CD4-positive, alpha-beta T cell (primary cell): ENCODE results near the gene FILIP1. TPM values are rescaled to one million over a fixed set of nuclear protein-coding genes. Genes with fewer than 3 reads are reported as not detected.

Experiments
- ATAC-seq: fragments of 200-7000 bp; cut with Tn5 transposase; one replicate; pipeline ENCODE4 v1.10.0; 2022; ENCODE audit warnings: mild to moderate bottlenecking; ENCODE audit not compliant: poor library complexity
- CTCF ChIA-PET: fragments of 350-600 bp; sonication (Branson Sonifier 250); formaldehyde crosslinking; loops from one replicate; lab custom pipeline; 2021; ENCODE audit warnings: antibody characterized with exemption, inconsistent platforms; lab: Charles Lee
- POLR2A ChIA-PET: fragments of 350-600 bp; sonication (Branson Sonifier 250); formaldehyde crosslinking; loops from one replicate; lab custom pipeline; 2021; ENCODE audit warnings: antibody characterized with exemption, inconsistent platforms; lab: Charles Lee
- DNase-seq, 14 experiments: peaks; one replicate each; pipeline ENCODE4 v3.0.0-alpha.2; 2013 to 2020; ENCODE audit warnings: mixed read lengths in 2 of 14
- H3K27ac ChIP-seq, 2 donors: one replicate each; pipeline versions ENCODE4 v1.5.1 to v1.7.0; 2013; ENCODE audit warnings: low read length in 2 of 2, low read depth in 1 of 2, mild to moderate bottlenecking in 1 of 2
- H3K27me3 ChIP-seq, 2 experiments: 1 replicate in 1 of 2; 2 replicates in 1 of 2; pipeline versions ENCODE4 v1.6.1 to v1.7.0; 2013; ENCODE audit warnings: low read length in 2 of 2, control low read depth in 1 of 2, mild to moderate bottlenecking in 1 of 2, moderate library complexity in 1 of 2; ENCODE audit not compliant: insufficient read depth in 2 of 2, control insufficient read depth in 1 of 2
- H3K36me3 ChIP-seq: one replicate; pipeline ENCODE4 v1.6.1; 2013; ENCODE audit warnings: low read length, control low read depth; ENCODE audit not compliant: insufficient read depth
- H3K4me1 ChIP-seq: one replicate; pipeline ENCODE4 v1.6.1; 2013; ENCODE audit warnings: low read length, control low read depth; ENCODE audit not compliant: insufficient read depth
- H3K4me3 ChIP-seq: one replicate; pipeline ENCODE4 v1.5.1; 2013; ENCODE audit warnings: mild to moderate bottlenecking, low read length, moderate library complexity
- H3K9me3 ChIP-seq, 2 experiments: 1 replicate in 1 of 2; 2 replicates in 1 of 2; pipeline versions ENCODE4 v1.6.1 to v1.7.0; 2013; ENCODE audit warnings: low read length in 2 of 2, mild to moderate bottlenecking in 2 of 2, control low read depth in 1 of 2, moderate library complexity in 1 of 2; ENCODE audit not compliant: control insufficient read depth in 1 of 2, insufficient read depth in 1 of 2
- H3K27ac Mint-ChIP-seq: one replicate; pipeline ENCODE4 v1.8.0; 2020; ENCODE audit warnings: mixed read lengths
- H3K27me3 Mint-ChIP-seq: one replicate; pipeline ENCODE4 v1.8.0; 2021; ENCODE audit warnings: mixed read lengths
- H3K36me3 Mint-ChIP-seq: one replicate; pipeline ENCODE4 v1.8.0; 2021; ENCODE audit warnings: low read depth, mixed read lengths
- H3K4me1 Mint-ChIP-seq: one replicate; pipeline ENCODE4 v1.8.0; 2021; ENCODE audit warnings: low read depth, mixed read lengths
- H3K4me3 Mint-ChIP-seq: one replicate; pipeline ENCODE4 v1.8.0; 2020; ENCODE audit warnings: mild to moderate bottlenecking, mixed read lengths
- H3K9me3 Mint-ChIP-seq: one replicate; pipeline ENCODE4 v1.8.0; 2020; ENCODE audit warnings: mixed read lengths
- intact Hi-C, 2 experiments: fragments of 100-400 bp; cut with DNase I in 1 of 2; cut with micrococcal nuclease in 1 of 2; formaldehyde crosslinking; loops; one replicate each; pipeline versions ENCODE4 v1.15.1 to v1.9.0; 2023 to 2025; cut with DNase I, micrococcal nuclease
- total RNA-seq, 174 experiments: library from RNA in 2 of 174; stranded (reverse) in 2 of 174; gene quantifications; one replicate each; pipeline ENCODE4 v1.2.3 and lab custom pipeline; 2021 to 2026
- TF ChIP-seq, protein P1 (sequence below): fragments of 200-600 bp; IDR thresholded peaks from one replicate; pipeline ENCODE4 v1.8.0; 2022; ENCODE audit warnings: antibody characterized with exemption, mild to moderate bottlenecking

Gene FILIP1
- total RNA-seq, 2 experiments from 2014 or later = 0.06 TPM; not detected in 1

DNA sequence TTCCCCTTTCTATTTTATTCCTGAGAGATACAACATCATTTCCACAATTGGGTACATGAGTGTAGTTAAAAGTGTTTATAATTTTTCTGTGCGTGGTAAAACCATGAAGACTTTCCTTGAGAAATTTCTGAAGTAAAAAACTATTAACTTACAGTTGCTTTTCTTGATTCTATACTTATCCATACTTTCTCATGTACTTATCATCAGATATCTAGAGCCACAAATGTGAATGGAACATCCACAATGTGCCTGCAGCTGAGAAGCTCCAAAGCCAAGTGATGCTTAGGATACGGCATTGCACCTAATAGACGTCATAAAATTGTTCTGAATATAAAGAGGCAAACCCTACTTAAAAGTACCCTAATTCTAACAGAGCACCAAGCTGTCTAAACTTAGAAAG is 2.9 kb downstream of the FILIP1 start:
- POLR2A ChIA-PET = no interaction called here
- H3K4me3 Mint-ChIP-seq = no peak overlapping the region
- TF ChIP-seq, protein P1, sequence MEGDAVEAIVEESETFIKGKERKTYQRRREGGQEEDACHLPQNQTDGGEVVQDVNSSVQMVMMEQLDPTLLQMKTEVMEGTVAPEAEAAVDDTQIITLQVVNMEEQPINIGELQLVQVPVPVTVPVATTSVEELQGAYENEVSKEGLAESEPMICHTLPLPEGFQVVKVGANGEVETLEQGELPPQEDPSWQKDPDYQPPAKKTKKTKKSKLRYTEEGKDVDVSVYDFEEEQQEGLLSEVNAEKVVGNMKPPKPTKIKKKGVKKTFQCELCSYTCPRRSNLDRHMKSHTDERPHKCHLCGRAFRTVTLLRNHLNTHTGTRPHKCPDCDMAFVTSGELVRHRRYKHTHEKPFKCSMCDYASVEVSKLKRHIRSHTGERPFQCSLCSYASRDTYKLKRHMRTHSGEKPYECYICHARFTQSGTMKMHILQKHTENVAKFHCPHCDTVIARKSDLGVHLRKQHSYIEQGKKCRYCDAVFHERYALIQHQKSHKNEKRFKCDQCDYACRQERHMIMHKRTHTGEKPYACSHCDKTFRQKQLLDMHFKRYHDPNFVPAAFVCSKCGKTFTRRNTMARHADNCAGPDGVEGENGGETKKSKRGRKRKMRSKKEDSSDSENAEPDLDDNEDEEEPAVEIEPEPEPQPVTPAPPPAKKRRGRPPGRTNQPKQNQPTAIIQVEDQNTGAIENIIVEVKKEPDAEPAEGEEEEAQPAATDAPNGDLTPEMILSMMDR = no peak

DNA sequence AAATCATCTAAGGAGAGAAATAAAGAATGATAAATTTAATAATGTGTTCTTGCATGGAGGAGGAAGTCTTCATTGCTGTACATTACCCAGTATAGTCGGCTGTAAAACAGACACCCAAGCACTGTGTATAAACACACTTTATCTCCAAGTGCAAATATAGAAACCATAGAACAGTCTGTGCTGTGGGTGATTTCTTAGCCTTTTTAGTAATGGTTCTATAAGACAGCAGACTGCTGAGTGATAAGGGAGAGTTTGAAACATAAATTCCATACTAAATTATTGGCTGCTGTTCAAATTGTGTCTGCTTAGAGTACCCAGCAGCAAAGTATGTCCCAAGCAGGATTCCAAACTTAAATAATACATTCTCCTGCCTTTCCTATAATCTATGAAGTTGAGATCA is 4.6 kb downstream of the FILIP1 start:
- H3K27me3 Mint-ChIP-seq = peaks cover 58% of the 10 kb centered on the region
- H3K27ac Mint-ChIP-seq = no peak overlapping the region
- peaks cover 0 to 11% of the 10 kb centered on the region in 2 experiments for H3K27me3 ChIP-seq
- POLR2A ChIA-PET = interaction anchor here (1.2 kb wide), 1 partner anchor 114 kb away, joined by 3 read pairs; no protein-coding TSS in a partner anchor
- CTCF ChIA-PET = no interaction called here
- no peak for ATAC-seq
- no peaks in the 10 kb centered on the region for H3K36me3 ChIP-seq
- no peak overlapping the region for H3K27ac ChIP-seq
- H3K36me3 Mint-ChIP-seq = no peaks in the 10 kb centered on the region
- no peak overlapping the region for H3K4me3 ChIP-seq
- H3K9me3 ChIP-seq = no peaks in the 10 kb centered on the region
- TF ChIP-seq, protein P1 = no peak
- intact Hi-C loops = no loop called here
- no peaks in the 10 kb centered on the region for H3K4me1 Mint-ChIP-seq
- DNase-seq = no peak
- H3K9me3 Mint-ChIP-seq = no peaks in the 10 kb centered on the region
- H3K4me3 Mint-ChIP-seq = no peak overlapping the region
- H3K4me1 ChIP-seq = no peaks in the 10 kb centered on the region

More for the DNA sequence above, 2.9 kb downstream of the FILIP1 start:
- H3K27ac Mint-ChIP-seq = no peak overlapping the region
- ATAC-seq (no peak), DNase-seq (no peak)
- H3K9me3 Mint-ChIP-seq = no peaks in the 10 kb centered on the region
- peaks cover 0 to 11% of the 10 kb centered on the region in 2 experiments for H3K27me3 ChIP-seq
- intact Hi-C loops = no loop called here
- no peaks in the 10 kb centered on the region for H3K4me1 Mint-ChIP-seq
- H3K36me3 Mint-ChIP-seq = no peaks in the 10 kb centered on the region
- no peaks in the 10 kb centered on the region for H3K4me1 ChIP-seq
- no peak overlapping the region for H3K27ac ChIP-seq
- CTCF ChIA-PET = no interaction called here
- H3K4me3 ChIP-seq = no peak overlapping the region
- no peaks in the 10 kb centered on the region for H3K9me3 ChIP-seq
- H3K36me3 ChIP-seq = no peaks in the 10 kb centered on the region
- peaks cover 75% of the 10 kb centered on the region for H3K27me3 Mint-ChIP-seq

DNA sequence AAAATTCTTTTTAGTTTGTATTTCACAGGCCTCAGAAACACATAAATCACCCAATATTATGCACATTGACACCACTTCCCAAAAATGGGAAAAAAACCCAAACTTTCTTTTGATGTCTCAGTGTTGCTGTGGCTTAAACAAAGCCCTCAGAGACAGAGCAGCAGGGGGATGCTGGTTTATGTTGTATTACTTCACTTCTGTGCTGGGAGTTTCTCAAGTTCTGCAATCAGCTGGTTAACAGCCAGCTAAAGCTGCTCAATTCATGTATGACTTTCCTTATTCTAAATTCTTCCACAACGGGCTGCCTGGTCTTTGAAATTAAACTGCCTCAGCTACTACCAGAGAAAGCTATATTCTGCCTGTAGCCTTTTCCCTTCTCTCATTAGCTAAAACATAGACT is 5.6 kb downstream of the FILIP1 start:
- no peaks in the 10 kb centered on the region for H3K9me3 ChIP-seq
- Mint-ChIP-seq H3K4me1 (no peaks in the 10 kb centered on the region), H3K36me3 (no peaks in the 10 kb centered on the region), H3K27me3 (peaks cover 50% of the 10 kb centered on the region), H3K9me3 (no peaks in the 10 kb centered on the region), H3K27ac (no peak overlapping the region), H3K4me3 (no peak overlapping the region)
- H3K4me3 ChIP-seq = no peak overlapping the region
- no peak overlapping the region for H3K27ac ChIP-seq
- intact Hi-C loops = no loop called here
- H3K4me1 ChIP-seq = no peaks in the 10 kb centered on the region
- ATAC-seq (no peak), DNase-seq (no peak)
- ChIA-PET CTCF (no interaction called here), POLR2A (interaction anchor here (1.2 kb wide), 1 partner anchor 115 kb away, joined by 3 read pairs; no protein-coding TSS in a partner anchor)
- no peaks in the 10 kb centered on the region for H3K36me3 ChIP-seq
- peaks cover 0 to 5% of the 10 kb centered on the region in 2 experiments for H3K27me3 ChIP-seq
- TF ChIP-seq, protein P1 = no peak
